Fibroblast of lung (primary cell): ENCODE data around the gene AFAP1. TPM values are rescaled to one million over a fixed set of nuclear protein-coding genes. Genes with fewer than 3 reads are reported as not detected.
A peak's percentile ranks its signal among the peaks of the same experiment; 100 is the strongest.

Source experiments
- DNase-seq, 2 donors: peaks; one replicate each; pipeline versions ENCODE4 v3.0.0 to v3.0.0-alpha.2; 2010; ENCODE audit warnings: low read depth in 2 of 2
- H2AFZ ChIP-seq: 2 replicates; pipeline ENCODE4 v1.5.1; 2012; ENCODE audit warnings: low read length, control low read depth, inconsistent platforms
- H3K27ac ChIP-seq: 2 replicates; pipeline ENCODE4 v1.5.1; 2011; ENCODE audit warnings: low read length, control low read depth; ENCODE audit not compliant: insufficient read depth
- H3K27me3 ChIP-seq: 2 replicates; pipeline ENCODE4 v1.5.1; 2011; ENCODE audit warnings: mild to moderate bottlenecking, low read length; ENCODE audit not compliant: control insufficient read depth, insufficient read depth
- H3K36me3 ChIP-seq: 2 replicates; pipeline ENCODE4 v1.5.1; 2011; ENCODE audit warnings: low read length; ENCODE audit not compliant: control insufficient read depth, insufficient read depth
- H3K4me1 ChIP-seq: 2 replicates; pipeline ENCODE4 v1.5.1; 2011; ENCODE audit warnings: low read length; ENCODE audit not compliant: control insufficient read depth, insufficient read depth; ENCODE audit errors: extremely low read depth
- H3K4me2 ChIP-seq: 2 replicates; pipeline ENCODE4 v1.5.1; 2011; ENCODE audit warnings: low read length, control low read depth; ENCODE audit not compliant: insufficient read depth; ENCODE audit errors: extremely low read depth
- H3K4me3 ChIP-seq, 4 experiments: fragments of 200-600 bp in 1 of 4; sonication (generic) in 1 of 4; replicated peaks in 1 of 4; 2 replicates each; pipeline ENCODE4 v1.5.1; 2011 to 2016; ENCODE audit warnings: low read length in 4 of 4, low read depth in 3 of 4, mild to moderate bottlenecking in 3 of 4, control low read depth in 2 of 4, inconsistent platforms in 1 of 4, mixed read lengths in 1 of 4; ENCODE audit not compliant: insufficient read depth in 1 of 4; ENCODE audit errors: control extremely low read depth in 1 of 4
- H3K79me2 ChIP-seq: 2 replicates; pipeline ENCODE4 v1.5.1; 2012; ENCODE audit warnings: mild to moderate bottlenecking, low read length, inconsistent platforms; ENCODE audit not compliant: control insufficient read depth, insufficient read depth
- H3K9ac ChIP-seq: 2 replicates; pipeline ENCODE4 v1.5.1; 2011; ENCODE audit warnings: mild to moderate bottlenecking, low read length, control low read depth; ENCODE audit not compliant: insufficient read depth
- H3K9me3 ChIP-seq: 2 replicates; pipeline ENCODE4 v1.5.1; 2012; ENCODE audit warnings: low read depth, low read length; ENCODE audit not compliant: control insufficient read depth, insufficient read depth
- H4K20me1 ChIP-seq: 2 replicates; pipeline ENCODE4 v1.5.1; 2011; ENCODE audit warnings: low read length; ENCODE audit not compliant: control insufficient read depth, insufficient read depth; ENCODE audit errors: extremely low read depth
- EZH2 ChIP-seq: IDR thresholded peaks from 2 replicates; pipeline ENCODE4 v1.5.1; 2012; ENCODE audit warnings: low read length, control low read depth, mild to moderate bottlenecking; ENCODE audit errors: missing control alignments
- polyA plus RNA-seq, 2 donors: library from polyadenylated mRNA; depleted of rRNA in 1 of 2; stranded (reverse) in 1 of 2; unstranded in 1 of 2; fragments of >200 nt; gene quantifications; 2 replicates each; pipeline ENCODE4 v1.2.1, GENCODE V29; 2011 to 2012; ENCODE audit warnings: missing spikeins in 1 of 2
- total RNA-seq: library from RNA; depleted of rRNA; stranded (reverse); fragments of >200 nt; gene quantifications from 2 replicates; pipeline ENCODE4 v1.2.1, GENCODE V29; 2014
- TF ChIP-seq, protein P1 (sequence below), 2 donors: IDR thresholded peaks in 1 of 2; conservative IDR thresholded peaks in 1 of 2; 1 replicate in 1 of 2; 2 replicates in 1 of 2; pipeline ENCODE4 v1.5.1; 2011 to 2012; ENCODE audit warnings: low read length in 2 of 2, control low read depth in 1 of 2, inconsistent platforms in 1 of 2, low read depth in 1 of 2, mild to moderate bottlenecking in 1 of 2

AFAP1 gene
- total and polyA plus RNA-seq, 2 donors (not counting 1 experiment from before 2014, with no cell fraction given): 21.8 to 30.1 TPM

DNA sequence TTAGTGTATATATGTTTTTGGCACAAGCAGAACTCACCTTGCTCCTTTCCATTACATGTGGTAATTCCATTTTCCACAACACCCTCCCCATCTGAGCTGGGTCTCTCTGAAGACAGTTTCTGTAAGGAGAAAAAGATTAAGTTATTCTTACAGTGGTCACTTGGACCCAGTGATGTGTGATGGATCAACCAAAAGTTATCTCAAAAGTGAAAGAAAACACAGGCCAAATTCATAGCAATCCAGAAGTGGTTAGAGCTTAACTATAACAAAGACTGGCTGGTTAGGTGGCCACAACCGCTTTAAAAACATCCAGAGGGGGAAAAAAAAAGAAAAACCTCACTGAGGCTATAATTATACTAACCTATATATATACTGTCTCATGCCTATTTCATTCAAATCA lies 123.7 kb downstream of the AFAP1 start:
- H3K4me2 ChIP-seq: no peak overlapping the region
- H3K27me3 ChIP-seq: no peaks in the 10 kb centered on the region
- H4K20me1 ChIP-seq: no peaks in the 10 kb centered on the region
- no peaks in the 10 kb centered on the region for H3K79me2 ChIP-seq
- peak in 1 of 2 donors; percentile 71 for DNase-seq
- H3K4me1 ChIP-seq: peaks cover 2% of the 10 kb centered on the region
- TF ChIP-seq, protein P1, sequence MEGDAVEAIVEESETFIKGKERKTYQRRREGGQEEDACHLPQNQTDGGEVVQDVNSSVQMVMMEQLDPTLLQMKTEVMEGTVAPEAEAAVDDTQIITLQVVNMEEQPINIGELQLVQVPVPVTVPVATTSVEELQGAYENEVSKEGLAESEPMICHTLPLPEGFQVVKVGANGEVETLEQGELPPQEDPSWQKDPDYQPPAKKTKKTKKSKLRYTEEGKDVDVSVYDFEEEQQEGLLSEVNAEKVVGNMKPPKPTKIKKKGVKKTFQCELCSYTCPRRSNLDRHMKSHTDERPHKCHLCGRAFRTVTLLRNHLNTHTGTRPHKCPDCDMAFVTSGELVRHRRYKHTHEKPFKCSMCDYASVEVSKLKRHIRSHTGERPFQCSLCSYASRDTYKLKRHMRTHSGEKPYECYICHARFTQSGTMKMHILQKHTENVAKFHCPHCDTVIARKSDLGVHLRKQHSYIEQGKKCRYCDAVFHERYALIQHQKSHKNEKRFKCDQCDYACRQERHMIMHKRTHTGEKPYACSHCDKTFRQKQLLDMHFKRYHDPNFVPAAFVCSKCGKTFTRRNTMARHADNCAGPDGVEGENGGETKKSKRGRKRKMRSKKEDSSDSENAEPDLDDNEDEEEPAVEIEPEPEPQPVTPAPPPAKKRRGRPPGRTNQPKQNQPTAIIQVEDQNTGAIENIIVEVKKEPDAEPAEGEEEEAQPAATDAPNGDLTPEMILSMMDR (conservative IDR thresholded peaks at IDR 0.05 in 1 of 2, IDR thresholded peaks at IDR 0.05 in 1 of 2; ENCODE audit: low read depth in 1 of 2, low read length in 2 of 2): no peak
- no peak for TF ChIP-seq EZH2
- no peak overlapping the region for H3K9ac ChIP-seq
- peaks cover 17% of the 10 kb centered on the region for H3K36me3 ChIP-seq
- H2AFZ ChIP-seq: no peak overlapping the region
- no peak overlapping the region for H3K4me3 ChIP-seq
- no peaks in the 10 kb centered on the region for H3K9me3 ChIP-seq
- no peak overlapping the region for H3K27ac ChIP-seq

DNA sequence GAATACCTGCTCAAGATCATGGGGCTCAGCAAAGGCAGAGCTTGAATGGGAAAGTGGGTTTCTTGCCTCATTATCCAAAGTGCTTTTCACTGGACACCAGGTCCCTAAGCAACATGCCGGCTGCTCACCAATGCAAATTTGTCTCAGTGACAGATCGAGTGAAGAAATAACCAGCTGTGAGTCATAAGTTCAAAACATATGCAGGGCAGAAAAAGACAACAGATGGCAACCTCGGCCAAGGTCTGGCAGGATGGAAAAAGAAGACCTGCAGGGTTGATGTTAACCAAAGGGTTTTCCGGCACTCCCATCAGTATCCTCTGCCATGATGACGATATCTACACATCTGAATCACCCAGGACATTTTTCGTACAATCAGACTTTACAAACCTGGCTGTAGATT lies 124.1 kb downstream of the AFAP1 start:
- no peak overlapping the region for H3K9ac ChIP-seq
- H3K4me1 ChIP-seq: peaks cover 2% of the 10 kb centered on the region
- no peak overlapping the region for H3K27ac ChIP-seq
- no peaks in the 10 kb centered on the region for H3K27me3 ChIP-seq
- TF ChIP-seq, protein P1 (conservative IDR thresholded peaks at IDR 0.05 in 1 of 2, IDR thresholded peaks at IDR 0.05 in 1 of 2; ENCODE audit: low read depth in 1 of 2, low read length in 2 of 2): no peak
- no peaks in the 10 kb centered on the region for H3K9me3 ChIP-seq
- peaks cover 3% of the 10 kb centered on the region for H3K79me2 ChIP-seq
- no peak overlapping the region for H3K4me2 ChIP-seq
- H3K4me3 ChIP-seq: no peak overlapping the region
- no peak overlapping the region for H2AFZ ChIP-seq
- H3K36me3 ChIP-seq: peaks cover 17% of the 10 kb centered on the region
- H4K20me1 ChIP-seq: no peaks in the 10 kb centered on the region
- DNase-seq: peak; percentile 93 to 94

DNA sequence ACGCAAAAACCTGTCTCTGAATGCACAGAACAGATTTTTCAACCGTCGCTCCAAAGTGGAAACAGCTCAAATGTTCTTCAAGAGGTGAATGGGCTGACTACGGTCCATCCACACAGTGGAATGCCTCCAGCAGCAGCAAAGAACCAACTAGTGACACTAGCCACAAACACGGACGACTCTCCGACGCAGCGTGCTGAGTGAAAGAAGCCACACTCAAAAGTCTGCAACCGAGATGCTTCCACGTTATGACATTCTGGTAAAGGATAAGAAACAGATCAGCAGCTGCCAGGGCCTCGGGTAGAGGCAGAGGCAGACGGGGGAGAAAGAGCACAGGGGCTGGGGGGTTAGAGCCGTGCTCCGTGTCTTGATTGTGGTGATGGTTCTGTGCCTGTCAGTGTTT lies 125.2 kb downstream of the AFAP1 start:
- H2AFZ ChIP-seq: no peak overlapping the region
- no peak overlapping the region for H3K27ac ChIP-seq
- H3K27me3 ChIP-seq: no peaks in the 10 kb centered on the region
- H3K4me2 ChIP-seq: no peak overlapping the region
- H3K4me3 ChIP-seq: no peak overlapping the region
- no peak for DNase-seq
- H3K79me2 ChIP-seq: peaks cover 3% of the 10 kb centered on the region
- TF ChIP-seq EZH2: no peak
- peaks cover 16% of the 10 kb centered on the region for H3K36me3 ChIP-seq
- peaks cover 2% of the 10 kb centered on the region for H3K4me1 ChIP-seq
- H3K9ac ChIP-seq: no peak overlapping the region
- H3K9me3 ChIP-seq: no peaks in the 10 kb centered on the region
- H4K20me1 ChIP-seq: no peaks in the 10 kb centered on the region
